Liver (tissue), 2 donors: ENCODE measurements around the gene GMPS.

Experiments used
- CTCF ChIP-seq: fragments of 150-350 bp; IDR thresholded peaks from 2 replicates; pipeline ENCODE4 v1.5.1; 2017; ENCODE audit warnings: improper control_type of control experiment, low read depth, low read length; ENCODE audit not compliant: missing input control
- MAX ChIP-seq: IDR thresholded peaks from 2 replicates; pipeline ENCODE4 v1.6.1; 2016; ENCODE audit warnings: antibody characterized with exemption
- REST ChIP-seq: IDR thresholded peaks from 2 replicates; pipeline ENCODE4 v1.6.1; 2016; ENCODE audit warnings: antibody characterized with exemption, mild to moderate bottlenecking
- YY1 ChIP-seq: IDR thresholded peaks from 2 replicates; pipeline ENCODE4 v1.6.1; 2016; ENCODE audit warnings: antibody characterized with exemption, mild to moderate bottlenecking
- donor health status: healthy.

GRCh38 chr3:155917781-155918180, 47.3 kb downstream of the GMPS start:
- no peak for TF ChIP-seq CTCF
- TF ChIP-seq REST = no peak
- no peak for TF ChIP-seq MAX
- no peak for TF ChIP-seq YY1
